ENCODE results near the gene P2RX2. TPM values are rescaled to one million over a fixed set of nuclear protein-coding genes. Genes with fewer than 3 reads are reported as not detected.
A peak's percentile ranks its signal among the peaks of the same experiment; 100 is the strongest.

P2RX2 gene
- total and polyA plus RNA-seq, 2 experiments from 2014 or later: 1.1 to 1.7 TPM

DNA sequence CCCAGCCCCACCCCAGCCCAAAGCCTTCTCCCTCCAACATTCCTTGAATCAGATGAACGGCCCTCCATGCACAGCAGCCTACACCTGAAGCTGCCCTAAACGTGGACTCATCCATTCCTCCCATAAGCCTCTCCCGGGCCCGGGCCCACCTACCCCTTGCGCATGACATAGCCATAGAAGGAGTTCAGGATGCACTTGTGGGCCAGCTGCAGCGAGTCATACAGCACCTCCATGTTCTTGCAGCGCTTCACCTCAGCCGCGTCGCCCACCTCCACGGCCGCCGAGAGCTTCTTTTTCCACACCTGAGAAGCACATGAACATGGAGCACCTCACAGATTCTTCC is 46.5 kb downstream of the P2RX2 start:
- Histone ChIP-seq H3K27me3 (ENCODE audit: insufficient read depth) (no peaks in the 10 kb centered on the region), H3K9me2 (ENCODE audit: insufficient read depth) (no peaks in the 10 kb centered on the region), H3K79me2 (replicated peaks; ENCODE audit: insufficient read depth) (no peaks in the 10 kb centered on the region), H3F3A (replicated peaks; ENCODE audit: low read depth) (no peaks in the 10 kb centered on the region), H3K27ac (ENCODE audit: low read depth) (no peak overlapping the region), H3K4me1 (ENCODE audit: insufficient read depth) (no peaks in the 10 kb centered on the region), H3K4me3 (no peak overlapping the region), H4K20me1 (replicated peaks; ENCODE audit: insufficient read depth) (peaks cover 11% of the 10 kb centered on the region), H3K4me2 (no peak overlapping the region), H2AFZ (no peak overlapping the region), H3K36me3 (ENCODE audit: insufficient read depth) (peaks cover 57% of the 10 kb centered on the region)
- no peak overlapping the region; the same call in 1 of the 2 replicates for H3K27ac Mint-ChIP-seq
- no peak for DNase-seq (ENCODE audit: low spot score)
- ATAC-seq: no peak
- no peaks in the 10 kb centered on the region for H3K9me3 Mint-ChIP-seq
- TF ChIP-seq STAT1 (IDR thresholded peaks at IDR 0.05; ENCODE audit: unreplicated experiment): no peak
- TF ChIP-seq, protein P1, sequence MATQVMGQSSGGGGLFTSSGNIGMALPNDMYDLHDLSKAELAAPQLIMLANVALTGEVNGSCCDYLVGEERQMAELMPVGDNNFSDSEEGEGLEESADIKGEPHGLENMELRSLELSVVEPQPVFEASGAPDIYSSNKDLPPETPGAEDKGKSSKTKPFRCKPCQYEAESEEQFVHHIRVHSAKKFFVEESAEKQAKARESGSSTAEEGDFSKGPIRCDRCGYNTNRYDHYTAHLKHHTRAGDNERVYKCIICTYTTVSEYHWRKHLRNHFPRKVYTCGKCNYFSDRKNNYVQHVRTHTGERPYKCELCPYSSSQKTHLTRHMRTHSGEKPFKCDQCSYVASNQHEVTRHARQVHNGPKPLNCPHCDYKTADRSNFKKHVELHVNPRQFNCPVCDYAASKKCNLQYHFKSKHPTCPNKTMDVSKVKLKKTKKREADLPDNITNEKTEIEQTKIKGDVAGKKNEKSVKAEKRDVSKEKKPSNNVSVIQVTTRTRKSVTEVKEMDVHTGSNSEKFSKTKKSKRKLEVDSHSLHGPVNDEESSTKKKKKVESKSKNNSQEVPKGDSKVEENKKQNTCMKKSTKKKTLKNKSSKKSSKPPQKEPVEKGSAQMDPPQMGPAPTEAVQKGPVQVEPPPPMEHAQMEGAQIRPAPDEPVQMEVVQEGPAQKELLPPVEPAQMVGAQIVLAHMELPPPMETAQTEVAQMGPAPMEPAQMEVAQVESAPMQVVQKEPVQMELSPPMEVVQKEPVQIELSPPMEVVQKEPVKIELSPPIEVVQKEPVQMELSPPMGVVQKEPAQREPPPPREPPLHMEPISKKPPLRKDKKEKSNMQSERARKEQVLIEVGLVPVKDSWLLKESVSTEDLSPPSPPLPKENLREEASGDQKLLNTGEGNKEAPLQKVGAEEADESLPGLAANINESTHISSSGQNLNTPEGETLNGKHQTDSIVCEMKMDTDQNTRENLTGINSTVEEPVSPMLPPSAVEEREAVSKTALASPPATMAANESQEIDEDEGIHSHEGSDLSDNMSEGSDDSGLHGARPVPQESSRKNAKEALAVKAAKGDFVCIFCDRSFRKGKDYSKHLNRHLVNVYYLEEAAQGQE (IDR thresholded peaks at IDR 0.05; ENCODE audit: unreplicated experiment): no peak
- TF ChIP-seq ZNF114 (CRISPR knock-in tag; IDR thresholded peaks at IDR 0.05): no peak
- TF ChIP-seq ZNF331 (CRISPR knock-in tag; IDR thresholded peaks at IDR 0.05; ENCODE audit: low read depth): no peak
- no peak for TF ChIP-seq EZH2 (IDR thresholded peaks at IDR 0.05; ENCODE audit: low read depth, unreplicated experiment)
- no peak for TF ChIP-seq JUNB (IDR thresholded peaks at IDR 0.05; ENCODE audit: unreplicated experiment)
- no peaks in the 10 kb centered on the region for H3K27me3 Mint-ChIP-seq (ENCODE audit: insufficient read depth, low read depth, poor library complexity)
- H3K4me1 Mint-ChIP-seq: no peaks in the 10 kb centered on the region
- H3K36me3 Mint-ChIP-seq (ENCODE audit: low read depth): peaks cover 98% of the 10 kb centered on the region
- no peak overlapping the region for H3K4me3 Mint-ChIP-seq

DNA sequence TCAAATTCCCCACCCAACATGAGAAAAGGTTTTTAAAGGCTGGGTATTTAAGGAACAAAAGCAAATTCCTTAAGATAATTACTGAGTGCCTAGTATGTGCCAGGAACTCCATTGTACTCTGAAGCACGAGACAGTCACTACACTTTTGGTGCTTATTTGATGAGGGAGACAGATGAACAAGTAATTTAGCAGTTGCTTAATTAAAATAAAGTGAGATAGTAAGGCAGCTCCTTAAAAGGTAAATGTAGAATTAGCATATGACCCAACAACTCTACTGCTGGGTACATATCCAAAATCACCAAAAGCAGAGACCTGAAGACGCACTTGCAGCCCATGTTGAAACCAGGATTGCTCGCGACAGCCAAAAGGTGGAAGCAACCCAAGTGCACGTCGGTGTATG is 47.2 kb downstream of the P2RX2 start:
- Histone ChIP-seq H3K4me3 (no peak overlapping the region), H3F3A (replicated peaks; ENCODE audit: low read depth) (no peaks in the 10 kb centered on the region), H3K36me3 (ENCODE audit: insufficient read depth) (peaks cover 50% of the 10 kb centered on the region), H3K27ac (ENCODE audit: low read depth) (peak overlapping the region; percentile 20; the same call in 1 of the 2 replicates), H3K27me3 (ENCODE audit: insufficient read depth) (no peaks in the 10 kb centered on the region), H2AFZ (no peak overlapping the region), H4K20me1 (replicated peaks; ENCODE audit: insufficient read depth) (peaks cover 11% of the 10 kb centered on the region), H3K9me2 (ENCODE audit: insufficient read depth) (no peaks in the 10 kb centered on the region), H3K79me2 (replicated peaks; ENCODE audit: insufficient read depth) (no peaks in the 10 kb centered on the region), H3K4me1 (ENCODE audit: insufficient read depth) (no peaks in the 10 kb centered on the region), H3K4me2 (no peak overlapping the region)
- no peak for DNase-seq (ENCODE audit: low spot score)
- no peaks in the 10 kb centered on the region for H3K9me3 Mint-ChIP-seq
- no peaks in the 10 kb centered on the region for H3K4me1 Mint-ChIP-seq
- no peak overlapping the region for H3K4me3 Mint-ChIP-seq
- H3K36me3 Mint-ChIP-seq (ENCODE audit: low read depth): peaks cover 94% of the 10 kb centered on the region
- H3K27me3 Mint-ChIP-seq (ENCODE audit: insufficient read depth, low read depth, poor library complexity): no peaks in the 10 kb centered on the region
- no peak overlapping the region for H3K27ac Mint-ChIP-seq
- ATAC-seq: no peak
- TF ChIP-seq, protein P2, sequence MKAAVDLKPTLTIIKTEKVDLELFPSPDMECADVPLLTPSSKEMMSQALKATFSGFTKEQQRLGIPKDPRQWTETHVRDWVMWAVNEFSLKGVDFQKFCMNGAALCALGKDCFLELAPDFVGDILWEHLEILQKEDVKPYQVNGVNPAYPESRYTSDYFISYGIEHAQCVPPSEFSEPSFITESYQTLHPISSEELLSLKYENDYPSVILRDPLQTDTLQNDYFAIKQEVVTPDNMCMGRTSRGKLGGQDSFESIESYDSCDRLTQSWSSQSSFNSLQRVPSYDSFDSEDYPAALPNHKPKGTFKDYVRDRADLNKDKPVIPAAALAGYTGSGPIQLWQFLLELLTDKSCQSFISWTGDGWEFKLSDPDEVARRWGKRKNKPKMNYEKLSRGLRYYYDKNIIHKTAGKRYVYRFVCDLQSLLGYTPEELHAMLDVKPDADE (IDR thresholded peaks at IDR 0.05): no peak
- TF ChIP-seq ZNF331 (CRISPR knock-in tag; IDR thresholded peaks at IDR 0.05; ENCODE audit: low read depth) (no peak), ZNF114 (CRISPR knock-in tag; IDR thresholded peaks at IDR 0.05) (no peak), STAT1 (IDR thresholded peaks at IDR 0.05; ENCODE audit: unreplicated experiment) (no peak), NANOG (IDR thresholded peaks at IDR 0.05; ENCODE audit: borderline replicate concordance) (no peak), JUNB (IDR thresholded peaks at IDR 0.05; ENCODE audit: unreplicated experiment) (no peak), CREB1 (CRISPR knock-in tag; IDR thresholded peaks at IDR 0.05; ENCODE audit: low read depth) (no peak), POLR2AphosphoS5 (IDR thresholded peaks at IDR 0.05; ENCODE audit: low read depth) (no peak)
- TF ChIP-seq, protein P1 (IDR thresholded peaks at IDR 0.05; ENCODE audit: unreplicated experiment): no peak
